Stimulated activated CD8-positive, alpha-beta memory T cell treated with anti-CD3 and anti-CD28 coated beads, Interleukin-4, amount 100 ng/mL, for 24 hours (primary cell): ENCODE data around the gene PTMA.
A peak's percentile ranks its signal among the peaks of the same experiment; 100 is the strongest.
"Not testable (repeated sequence)": the region's sequence is repeated elsewhere in the genome, so short reads cannot be mapped to it uniquely, and the experiment has no call there.

ENCODE experiments used
- DNase-seq: peaks from one replicate; pipeline ENCODE4 v3.0.0-alpha.2; 2020; ENCODE audit warnings: low read depth

Gene PTMA

DNA sequence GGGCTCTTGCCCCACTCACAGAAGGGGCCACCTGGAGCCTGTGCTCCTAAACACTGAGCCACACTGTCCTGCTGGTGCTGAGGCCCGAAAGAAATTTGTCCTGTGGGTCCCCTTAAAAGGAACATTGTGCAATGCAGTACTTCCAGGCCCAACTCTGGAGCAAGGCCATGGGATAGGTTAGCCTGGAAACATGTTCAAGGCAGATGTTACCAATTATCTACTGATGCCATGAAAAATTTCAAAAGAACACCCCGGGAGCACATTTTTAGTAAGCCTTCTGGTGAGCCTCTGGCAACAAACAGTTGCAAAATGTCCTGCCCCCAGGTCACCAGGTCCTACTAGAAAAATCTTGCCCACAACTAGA is 12.3 kb upstream of the PTMA start:
- no peak for DNase-seq

DNA sequence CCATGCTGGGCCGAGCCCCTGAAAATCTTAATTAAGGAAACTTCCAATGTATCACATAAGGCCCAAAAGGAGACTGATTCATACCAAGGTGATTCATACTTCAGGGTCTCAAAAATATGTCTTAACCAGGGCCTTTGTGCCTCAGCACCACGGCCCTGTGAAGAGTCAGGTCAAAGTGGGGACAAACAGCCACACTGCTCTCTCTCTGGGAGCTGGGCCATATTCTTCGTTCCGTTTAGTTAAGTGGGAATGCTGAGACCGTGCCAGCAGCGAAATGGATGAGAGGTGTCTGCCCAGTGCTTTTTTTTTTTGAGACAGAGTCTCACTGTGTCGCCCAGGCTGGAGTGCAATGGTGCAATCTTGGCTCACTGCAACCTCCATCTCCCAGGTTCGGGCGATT is 9.3 kb upstream of the PTMA start:
- DNase-seq: no peak

DNA sequence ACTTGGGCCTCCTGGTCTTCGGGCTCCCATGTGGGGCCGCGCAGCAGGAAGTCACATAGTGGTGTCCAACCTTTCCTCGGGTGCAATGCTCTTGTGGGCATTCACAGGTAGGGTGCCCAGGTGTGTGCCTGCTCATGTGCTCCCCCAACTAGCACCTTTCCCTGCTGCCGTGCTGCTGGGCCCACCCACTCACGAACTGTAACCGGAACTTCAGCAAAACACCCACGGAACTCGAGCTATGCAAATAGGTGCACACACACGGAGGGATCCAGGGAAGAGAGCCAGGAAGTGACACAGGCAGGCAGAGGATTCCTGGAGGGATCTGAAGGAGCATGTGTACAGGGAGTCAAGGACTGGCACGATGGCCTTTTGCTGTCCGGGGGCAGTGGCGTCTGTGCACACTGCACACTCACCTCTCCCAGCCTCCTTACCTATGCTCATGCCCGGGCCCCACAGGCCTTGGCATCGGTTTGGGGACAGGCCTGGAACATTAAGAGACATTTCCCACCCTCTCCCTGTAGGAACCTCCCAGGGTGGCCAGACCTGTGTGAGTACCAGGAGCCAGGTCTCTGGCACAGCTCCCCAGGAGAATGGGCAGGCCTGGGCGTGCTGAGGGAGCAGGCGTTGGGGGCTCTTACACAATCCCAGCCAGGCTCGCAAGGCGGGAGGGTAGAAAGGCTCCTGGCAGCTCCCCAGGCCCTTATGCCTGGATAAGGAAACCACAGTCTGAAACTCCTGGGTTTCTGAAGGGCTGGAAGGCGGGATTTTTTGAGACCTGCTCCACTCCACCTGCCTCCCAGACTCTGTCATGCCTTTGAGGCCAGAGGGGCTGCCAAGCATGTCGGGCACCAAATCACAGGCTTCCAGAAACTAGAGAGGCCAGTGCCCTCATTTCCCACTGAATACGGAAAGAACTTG is 6.6 kb upstream of the PTMA start:
- no peak for DNase-seq

DNA sequence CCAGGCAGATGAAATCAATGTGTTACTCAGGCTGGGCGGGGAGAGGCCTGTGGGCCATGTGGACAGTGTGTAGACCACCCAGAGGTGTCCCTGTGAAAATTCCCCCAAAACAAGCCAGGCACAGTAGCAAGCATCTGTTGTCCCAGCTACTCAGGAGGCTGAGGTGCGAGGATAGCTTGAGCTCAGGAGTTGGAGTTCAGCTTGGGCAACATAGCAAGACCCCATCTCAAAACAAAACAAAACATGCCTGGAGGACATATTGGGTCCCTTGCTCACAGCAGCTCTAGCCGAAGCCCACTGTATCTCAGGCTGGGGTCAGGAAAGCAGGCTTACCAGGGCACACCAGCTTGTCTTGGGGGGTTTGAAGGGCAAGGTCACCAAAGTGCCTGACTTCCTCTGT is 4.3 kb upstream of the PTMA start:
- no peak for DNase-seq

DNA sequence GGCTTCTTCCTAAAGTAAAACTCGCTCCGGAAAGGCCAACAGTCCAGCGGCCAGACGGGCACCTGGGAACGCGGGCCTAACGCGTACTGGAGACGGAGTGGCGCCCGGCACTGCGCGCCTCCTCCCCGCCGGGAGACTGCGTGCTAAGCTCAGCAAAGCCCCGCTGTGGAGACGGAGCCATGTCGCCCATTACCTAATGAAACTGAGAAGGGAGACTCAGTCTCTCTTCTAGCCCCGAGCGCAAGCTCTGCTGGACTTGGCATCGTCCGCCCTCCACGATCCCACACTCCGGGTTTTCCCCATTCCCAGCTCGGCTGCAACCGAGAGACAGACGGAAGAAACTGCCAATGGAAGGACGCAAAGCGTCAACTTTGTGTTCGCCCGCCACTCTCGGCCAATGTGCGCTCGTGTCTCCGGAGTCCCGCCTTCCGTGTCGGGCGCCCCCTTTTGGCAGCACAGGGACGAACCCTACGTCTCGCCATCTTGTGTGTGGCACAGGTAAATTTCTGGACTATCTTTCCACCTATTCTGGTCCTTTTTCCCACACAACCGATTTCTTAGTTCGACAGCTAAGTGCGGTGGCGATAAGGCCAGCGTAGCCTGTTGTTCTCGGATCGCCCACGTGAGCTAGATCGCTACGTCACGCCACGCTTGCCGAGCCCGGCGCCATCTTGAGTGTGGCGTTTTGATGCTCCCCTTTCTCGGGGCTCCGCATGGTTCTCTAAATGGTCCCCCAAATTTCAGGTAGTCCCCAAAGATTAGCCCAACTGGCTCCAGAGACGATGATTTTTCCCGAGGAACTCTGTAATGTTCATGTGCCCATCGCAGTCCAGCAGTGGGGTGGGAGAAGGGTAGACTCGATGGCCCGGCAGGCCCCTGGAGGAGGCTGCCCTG is 1.3 kb upstream of the PTMA start:
- peak; percentile 94 for DNase-seq

DNA sequence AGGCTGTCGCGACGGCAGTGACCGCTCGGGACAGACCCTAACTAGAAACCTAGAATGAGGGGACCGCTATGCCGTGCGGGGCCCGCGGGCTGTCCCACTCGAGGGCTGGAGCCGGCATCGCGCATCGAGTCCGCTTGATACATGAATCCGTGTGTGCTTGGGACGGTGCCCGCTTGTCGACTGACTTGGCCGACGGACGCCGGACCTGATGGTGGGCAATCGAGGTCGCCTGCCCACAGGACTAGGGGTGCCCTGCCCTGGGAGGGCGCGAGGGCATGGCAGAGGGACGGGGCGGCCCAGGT is 749 bp upstream of the PTMA start:
- DNase-seq: peak; percentile 33

DNA sequence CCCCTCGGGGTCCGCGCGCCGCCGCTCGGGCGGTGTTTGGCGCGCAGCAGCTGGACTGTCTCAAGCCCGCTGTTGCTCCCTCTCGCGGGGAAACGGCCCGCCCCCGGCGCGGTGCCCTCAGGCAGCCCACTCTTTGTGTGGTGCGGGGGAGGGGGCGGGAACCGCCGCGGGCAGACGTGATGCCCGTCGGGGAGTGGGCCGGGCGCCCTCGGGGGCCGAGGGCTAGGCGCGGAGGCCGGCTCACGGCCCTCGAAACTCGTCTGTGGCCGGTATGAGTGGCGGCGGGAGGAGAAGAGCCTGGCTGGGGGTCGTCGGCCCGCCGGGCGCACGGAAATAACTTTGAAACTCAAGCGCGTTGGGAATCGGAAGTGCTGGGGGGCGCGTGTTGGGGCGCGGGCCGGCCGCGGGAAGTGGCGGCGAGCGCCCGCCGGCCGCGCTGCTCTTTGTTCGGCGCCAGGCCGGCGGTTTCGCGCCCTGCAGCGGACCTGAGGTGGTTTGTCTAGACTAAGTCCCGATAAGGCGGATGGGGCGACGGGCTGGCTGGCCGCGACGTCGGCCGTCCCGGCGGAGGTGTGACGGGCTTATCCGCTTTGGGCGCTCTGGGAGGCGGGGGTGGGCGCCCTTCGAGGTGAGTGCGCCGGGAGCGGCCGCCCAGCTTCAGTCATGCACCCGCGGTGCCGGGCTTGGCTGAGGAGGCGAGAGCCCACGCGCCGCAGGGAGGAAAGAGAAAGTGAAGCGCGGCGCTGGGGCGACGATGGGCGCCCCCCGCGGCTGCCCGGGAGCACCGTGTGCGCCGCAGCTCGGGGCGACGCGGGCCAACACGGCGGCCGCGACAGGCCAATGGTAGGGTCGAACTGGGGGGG is 679 bp downstream of the PTMA start:
- DNase-seq: peak; percentile 41

DNA sequence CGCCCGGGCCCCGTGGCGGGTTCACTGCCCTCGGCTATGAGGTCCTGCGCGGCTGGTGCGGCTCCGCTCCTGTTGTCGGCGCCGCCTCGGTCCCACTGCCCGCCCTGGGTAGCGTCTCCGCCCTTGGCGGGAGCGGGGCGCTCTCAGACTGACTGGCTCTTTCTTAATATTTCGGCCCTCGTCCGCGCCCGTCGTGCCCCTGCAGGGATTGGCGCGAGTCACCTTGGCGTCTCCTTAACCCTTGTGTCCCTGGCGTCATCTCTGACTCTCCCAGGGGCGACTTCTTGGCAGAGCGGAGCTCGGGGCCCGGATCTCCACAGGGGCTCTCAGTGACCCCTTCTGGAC is 1.3 kb downstream of the PTMA start:
- no peak for DNase-seq

DNA sequence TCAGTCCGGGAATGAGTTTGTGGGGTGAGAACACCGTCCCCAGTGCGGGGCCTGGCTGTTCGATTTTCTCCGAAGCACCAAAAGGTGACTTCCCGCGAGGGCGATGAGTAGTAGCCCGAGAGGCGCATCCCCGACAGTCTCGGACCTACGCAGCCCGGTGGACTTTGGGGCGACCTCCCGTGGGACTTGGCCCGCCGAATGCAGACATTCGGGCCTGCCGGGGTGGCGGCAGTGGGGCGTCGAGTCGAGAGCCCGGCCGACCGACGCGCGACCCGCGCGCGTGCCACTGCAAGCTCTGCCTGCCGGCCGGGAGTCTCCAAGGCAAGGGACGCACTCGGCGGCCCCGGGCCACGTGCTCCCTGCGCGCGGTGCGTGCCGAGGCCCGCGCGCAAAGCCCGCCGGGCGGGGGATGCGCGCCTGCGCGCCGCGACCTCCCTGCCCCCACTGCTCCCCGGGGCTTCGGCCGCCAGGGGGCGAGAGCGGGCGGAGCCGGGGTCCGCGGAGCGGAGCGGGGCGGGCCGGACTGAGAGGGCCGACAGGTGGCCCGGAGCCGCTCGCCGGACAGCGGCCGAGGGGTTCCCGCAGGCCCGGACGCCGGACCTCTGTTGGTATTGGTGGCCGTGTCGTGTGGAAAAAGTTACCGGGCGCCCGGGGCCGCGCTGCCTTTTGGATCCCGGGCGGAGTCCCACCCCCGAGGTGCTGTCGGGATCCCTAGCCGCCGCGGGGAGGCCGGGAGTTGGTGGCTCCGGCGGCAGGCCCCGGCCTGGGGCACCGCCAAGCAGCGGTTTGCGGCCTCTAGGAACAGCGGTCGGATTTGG is 1.9 kb downstream of the PTMA start:
- DNase-seq: peak; percentile 75

DNA sequence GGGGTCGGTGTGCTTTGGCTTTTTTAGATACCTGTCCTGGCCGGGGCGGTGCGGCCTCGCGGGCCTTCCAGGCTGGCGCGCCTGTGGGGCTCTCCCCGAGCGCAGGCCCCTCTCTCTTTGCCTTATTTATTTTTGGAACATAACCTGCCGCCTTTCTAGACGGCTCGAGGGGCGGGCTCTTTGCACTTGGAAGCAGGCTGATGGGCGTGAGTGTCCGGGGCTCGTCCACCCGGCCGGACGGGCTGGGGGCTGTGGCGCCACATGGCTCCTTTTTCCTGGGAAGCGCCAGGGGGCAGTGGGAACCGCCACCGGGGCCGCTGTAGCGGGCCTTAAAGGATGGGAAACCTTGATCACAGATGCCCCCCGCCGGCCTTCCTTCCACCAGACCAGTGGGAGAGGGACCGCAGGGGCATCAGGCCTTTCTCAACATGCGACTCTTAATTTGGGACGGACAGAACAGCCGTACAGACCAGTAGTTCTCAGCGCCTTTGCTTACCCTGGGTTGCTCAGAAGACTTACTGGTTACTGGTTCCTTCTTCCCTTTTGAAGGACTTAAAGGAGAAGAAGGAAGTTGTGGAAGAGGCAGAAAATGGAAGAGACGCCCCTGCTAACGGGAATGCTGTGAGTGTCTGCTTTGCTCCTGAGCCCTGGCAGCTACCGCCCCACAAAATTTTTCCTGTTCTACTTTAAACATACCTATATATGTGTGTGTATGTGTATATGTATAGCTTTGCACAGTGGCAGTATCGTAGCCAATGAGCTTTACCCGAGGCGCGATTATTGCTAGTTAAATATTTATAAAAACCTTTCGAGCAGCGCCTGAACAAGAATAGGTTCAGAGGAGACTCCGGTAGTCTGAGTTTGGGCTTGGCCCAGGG is 2.7 kb downstream of the PTMA start:
- DNase-seq: no peak

DNA sequence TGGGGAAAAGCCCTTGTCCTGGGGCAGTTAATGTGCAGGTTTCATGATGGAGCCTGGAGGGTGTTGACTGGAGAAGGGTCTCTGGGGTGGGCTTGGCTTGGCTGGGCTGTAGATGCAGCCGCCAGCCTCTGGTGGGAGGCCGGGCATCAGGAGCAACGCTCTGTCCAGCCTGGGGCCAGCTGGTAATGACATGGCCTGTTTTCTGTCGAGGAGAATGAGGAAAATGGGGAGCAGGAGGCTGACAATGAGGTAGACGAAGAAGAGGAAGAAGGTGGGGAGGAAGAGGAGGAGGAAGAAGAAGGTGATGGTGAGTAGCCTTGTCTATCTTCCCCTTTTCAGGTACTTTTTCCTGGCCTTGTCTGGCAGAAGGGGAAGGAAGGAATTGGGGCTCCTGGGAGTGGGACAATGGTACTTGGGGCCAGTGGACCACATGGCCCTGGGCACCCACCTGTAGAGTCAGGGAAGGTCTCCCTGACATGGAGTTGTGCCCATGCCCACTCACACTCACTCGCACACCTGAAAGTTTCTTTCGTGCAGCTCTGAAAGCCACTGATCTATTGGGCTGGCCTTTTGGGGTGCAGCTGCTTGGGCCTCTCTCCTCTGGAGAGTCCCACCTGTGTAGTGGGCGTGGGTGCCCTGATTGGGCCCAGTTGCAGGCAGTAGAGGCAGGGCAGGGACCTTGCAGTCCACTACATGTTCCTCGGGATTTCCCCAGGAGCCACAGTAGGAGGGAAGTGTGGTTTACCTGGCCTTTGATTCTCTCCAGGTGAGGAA is 3.5 kb downstream of the PTMA start:
- DNase-seq: no peak

DNA sequence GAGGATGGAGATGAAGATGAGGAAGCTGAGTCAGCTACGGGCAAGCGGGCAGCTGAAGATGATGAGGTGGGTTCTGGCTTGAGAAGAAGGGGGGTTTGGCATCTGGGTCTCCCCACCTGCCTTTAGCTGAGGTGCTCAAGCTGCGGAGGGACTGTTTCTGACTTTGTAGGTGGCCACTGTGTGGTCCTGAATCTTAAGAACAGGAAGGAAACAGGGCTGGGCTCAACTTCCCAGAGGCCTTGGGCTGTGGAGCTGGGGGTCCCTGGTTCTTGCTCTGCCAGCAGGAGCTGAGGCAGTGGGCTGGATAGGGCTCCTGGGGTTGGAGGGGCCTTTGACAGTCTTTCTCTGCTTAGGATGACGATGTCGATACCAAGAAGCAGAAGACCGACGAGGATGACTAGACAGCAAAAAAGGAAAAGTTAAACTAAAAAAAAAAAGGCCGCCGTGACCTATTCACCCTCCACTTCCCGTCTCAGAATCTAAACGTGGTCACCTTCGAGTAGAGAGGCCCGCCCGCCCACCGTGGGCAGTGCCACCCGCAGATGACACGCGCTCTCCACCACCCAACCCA is 4.2 kb downstream of the PTMA start:
- peak; percentile 39 for DNase-seq

DNA sequence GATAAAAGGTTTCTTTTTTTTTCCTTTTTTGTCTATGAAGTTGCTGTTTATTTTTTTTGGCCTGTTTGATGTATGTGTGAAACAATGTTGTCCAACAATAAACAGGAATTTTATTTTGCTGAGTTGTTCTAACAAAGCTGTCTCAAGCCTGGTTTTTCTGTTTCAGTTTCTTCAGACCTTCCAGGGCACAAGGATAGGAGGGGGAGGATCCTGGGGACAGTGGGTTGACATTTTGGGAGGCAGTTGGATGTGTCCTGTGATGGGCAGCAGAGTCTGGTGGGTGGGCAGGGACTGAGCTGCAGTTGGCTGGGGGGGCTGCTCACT is 5.0 kb downstream of the PTMA start:
- not testable (repeated sequence) for DNase-seq

DNA sequence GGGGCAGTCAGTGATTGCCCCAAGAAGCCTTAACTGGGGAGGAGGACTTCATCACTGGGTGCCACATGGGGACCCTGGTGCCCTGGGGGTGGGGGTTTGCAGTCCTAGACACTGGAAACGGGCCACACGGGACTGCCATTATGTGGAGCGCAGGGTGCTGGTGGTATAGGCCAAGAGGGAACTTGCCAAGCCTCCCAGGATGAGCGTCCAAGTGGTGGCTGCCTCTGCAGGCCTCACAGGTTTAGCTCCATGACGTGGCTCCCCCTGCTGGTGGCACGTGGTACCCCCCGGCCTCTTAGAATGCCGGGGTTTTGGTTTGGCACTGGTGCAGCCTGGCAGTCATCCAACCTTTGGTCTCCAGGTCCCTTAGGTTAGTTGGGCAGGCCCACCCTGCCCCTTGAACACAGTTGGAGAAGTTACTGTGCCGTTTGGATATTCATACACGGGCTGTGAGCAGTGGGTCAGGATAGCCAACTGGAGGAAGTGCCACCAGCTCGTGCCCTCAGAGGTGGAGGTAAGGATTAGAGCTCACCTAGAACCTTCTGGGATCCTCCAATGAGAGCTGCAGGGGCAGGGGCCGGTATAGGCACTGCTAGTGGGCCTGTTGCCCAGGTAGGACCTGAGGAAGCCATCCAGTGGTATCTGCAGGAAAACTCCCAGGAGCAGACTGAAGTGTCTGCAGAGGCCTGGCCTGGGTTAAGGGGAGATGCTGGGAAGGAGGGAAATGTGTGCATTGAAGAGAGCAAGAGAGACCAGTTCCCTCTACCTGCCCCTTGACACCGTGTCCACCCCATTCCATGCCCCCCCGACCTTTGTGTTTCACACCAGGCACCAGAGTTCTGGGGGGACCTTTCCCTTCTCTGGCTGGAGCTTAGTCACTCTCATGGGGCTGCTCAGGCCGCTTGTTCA is 5.7 kb downstream of the PTMA start:
- peak; percentile 79 for DNase-seq

DNA sequence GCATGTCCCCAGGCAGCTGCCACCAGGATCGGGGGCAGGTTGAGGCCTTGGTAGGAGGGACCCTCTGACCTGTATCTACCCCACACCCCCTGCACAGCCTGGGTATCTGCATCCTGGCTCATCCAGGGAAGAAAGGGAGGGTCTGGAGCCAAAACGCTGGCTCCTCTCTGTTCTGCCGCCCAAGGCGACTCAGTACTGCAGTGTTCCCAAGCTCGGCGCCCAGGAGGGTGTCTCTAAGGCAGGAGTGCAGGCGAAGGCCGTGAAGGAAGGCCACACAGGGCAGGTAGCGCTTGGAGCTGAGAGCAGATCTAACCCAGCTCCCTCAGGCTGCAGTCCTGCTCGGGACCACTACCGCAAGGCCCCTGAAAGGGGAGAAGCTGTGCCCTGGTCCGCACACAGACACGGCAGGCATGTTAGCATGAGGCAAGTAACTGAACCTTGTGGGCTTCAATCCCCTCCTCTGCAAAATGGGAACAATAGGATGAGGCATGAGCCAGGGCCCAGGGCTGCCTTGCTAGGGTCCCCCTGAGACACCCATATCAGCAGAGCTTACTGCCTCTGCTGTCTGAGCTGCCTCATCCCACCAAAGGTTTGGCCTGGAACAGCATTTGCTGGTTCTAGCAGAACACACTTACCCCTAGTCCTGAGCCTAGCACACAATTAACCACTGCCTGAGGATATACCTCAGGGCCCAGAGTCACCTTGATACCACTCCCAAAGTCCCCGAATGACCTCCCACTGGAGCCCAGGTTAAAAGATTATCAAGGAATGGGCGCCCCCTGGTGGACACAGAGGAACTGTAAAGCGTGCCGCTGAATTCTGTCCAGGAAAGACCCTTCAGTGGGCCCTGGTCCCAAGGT is 6.5 kb downstream of the PTMA start:
- peak; percentile 68 for DNase-seq

DNA sequence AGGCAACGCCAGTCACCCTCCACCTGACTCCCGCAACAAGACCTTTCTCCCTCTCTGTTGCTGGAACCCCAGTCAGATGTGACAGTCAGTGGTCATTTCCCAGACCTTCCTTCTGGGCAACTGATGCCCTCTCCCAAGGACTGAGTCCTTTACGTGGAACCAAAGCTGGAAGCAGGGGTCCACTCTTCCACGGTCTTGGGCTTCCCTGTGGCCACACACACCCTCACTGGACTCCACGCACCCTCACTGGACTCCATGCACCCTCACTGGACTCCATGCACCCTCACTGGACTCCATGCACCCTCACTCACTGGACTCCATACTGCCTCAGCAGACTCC is 7.1 kb downstream of the PTMA start:
- no peak for DNase-seq

DNA sequence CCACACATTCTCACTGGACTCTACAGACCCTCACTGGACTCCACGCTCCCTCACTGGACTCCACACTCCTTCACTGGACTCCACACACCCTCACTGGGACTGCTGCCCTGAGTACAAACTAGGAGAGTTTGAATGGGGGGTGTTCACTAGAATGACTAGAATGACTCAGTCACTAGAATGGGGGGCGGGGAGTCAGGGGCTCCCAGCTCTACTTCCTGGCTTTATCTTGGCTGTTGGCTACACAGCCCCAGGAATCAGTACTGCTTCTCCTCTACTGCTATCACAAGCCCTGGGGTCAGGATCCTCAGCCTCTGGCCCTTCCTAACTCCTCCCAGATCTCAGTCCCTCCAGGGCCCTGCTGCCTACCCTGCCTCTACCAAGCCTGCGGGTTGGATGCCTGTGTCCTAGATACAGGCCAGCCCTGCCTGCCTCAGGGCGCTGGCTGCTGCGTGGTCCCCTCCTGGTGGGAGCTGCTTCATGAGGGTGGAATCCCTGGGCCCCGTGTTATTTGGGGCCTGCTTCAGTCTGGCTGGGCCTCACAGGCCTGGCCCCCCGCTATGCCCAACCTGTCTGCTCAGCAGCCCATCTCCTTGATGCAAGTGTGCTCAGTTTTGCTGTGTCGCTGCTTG is 7.8 kb downstream of the PTMA start:
- DNase-seq: no peak
